ENCODE measurements around the gene TTC27.

Gene TTC27

DNA sequence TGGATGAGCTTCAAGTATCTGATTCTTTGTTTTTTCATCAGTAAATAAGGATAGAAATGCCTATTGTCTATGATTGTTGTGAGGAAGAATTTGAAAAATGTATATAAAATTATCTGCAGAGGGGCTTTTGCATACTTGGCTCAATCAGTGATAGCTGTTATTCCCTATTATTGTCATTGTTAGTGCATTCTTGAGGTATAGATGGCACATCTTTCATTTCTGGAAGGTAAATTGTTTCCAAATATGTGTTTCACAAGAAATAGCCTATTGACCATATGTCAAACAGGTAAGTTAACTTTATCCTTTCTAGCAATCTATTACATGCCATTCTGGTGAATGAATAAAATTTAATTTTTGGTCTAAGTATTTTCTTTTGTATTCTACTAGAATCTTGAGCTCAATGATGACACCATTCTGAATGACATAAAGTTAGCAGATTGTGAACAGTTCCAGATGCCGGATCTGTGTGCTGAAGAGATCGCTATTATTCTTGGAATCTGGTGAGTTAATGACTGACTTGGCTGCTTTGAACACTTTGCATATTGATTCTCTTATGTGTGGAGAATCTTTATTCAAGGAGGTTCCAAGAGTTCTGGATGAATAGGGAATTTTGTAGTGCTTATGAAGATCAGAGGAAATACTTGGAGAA is 44.2 kb downstream of the TTC27 start:
- no peak for DNase-seq

DNA sequence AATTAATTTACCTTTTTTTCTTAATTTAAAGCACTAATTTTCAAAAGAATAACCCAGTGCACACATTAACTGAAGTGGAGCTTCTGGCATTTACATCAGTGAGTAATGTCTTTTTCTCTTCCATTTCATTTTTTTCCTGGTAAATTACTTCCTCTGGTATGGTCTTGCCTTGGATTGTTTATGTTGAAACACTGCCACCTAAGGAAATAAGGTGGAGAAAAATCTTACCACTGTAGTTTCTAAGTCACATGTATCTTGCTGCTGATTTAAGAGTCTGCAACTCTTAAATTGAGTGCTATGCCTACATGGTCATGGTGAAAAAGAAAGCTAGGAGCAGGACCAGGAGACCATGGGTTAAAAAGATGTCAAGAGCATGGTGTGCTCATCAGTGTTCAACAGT is 51.0 kb downstream of the TTC27 start:
- no peak for DNase-seq

- no peak for DNase-seq
Measured at GRCh38 chr2:32680942-32681341, 53.1 kb downstream of the TTC27 start.

DNA sequence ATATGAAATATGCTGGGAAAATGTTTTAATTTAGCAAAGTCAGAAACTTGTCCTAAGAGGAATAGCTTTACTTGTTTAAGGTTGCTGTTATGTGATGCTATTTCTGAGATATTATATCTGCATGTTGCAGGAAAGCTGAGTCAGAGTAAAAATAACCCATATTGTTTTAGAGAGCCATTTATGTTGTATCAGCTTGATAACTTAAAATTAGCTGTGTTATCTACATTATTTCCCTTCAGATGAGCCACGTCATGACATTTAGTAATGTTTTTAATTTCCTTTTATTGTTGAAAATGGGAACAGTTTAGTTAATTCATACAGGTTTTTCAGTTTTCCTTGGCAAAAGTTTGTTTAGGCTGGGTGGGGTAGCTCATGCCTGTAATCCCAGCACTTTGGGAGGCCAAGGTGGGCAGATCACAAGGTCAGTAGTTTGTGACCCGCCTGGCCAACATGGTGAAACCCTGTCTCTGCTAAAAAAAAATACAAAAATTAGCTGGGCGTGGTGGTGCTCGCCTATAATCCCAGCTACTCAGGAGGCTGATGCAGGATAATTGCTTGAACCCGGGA is 55.8 kb downstream of the TTC27 start:
- no peak for DNase-seq

GRCh38 chr2:32688541-32688940 is 60.7 kb downstream of the TTC27 start:
- no peak for DNase-seq

DNA sequence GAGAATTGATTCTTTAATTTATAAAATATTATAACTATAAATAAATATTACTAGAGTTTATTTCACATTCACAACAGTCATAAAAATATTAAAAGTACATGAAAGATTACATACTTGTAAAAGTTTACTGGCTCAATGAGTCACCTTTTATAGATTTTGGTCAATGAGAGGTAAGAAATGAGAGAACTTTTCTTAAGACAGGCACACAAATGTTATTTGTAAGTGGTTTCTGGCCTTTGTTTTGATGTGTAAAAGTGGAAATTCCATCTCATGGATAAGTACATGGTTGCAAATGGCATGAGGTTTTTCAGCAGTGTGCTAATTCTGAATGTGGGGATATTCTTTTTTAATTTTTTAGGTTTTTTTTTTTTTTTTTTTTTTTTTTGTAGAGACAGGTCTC is 63.8 kb downstream of the TTC27 start:
- no peak for DNase-seq

GRCh38 chr2:32696439-32696838 is 68.6 kb downstream of the TTC27 start:
- DNase-seq, result no peak

DNA sequence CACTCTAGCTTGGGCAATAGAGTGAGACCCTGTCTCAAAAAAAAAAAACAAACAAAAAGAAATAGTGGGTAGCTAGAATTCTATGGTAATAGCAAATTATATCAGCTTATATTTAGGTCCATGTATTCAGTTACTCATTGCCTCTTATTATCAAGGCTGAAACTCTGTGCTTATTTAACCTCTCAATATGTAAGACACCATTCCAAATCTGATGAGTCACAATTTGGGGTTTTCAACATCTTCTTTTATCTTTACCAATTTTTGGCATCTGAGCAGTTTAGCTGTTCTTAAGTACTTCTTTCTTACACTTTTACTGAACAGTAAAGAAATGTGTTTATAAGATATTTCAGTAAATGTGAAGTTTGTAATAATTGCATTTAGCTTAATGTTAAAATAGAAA is 69.3 kb downstream of the TTC27 start:
- no peak for DNase-seq

- no peak for DNase-seq
Measured at GRCh38 chr2:32699151-32699550, 71.3 kb downstream of the TTC27 start.

- no peak for DNase-seq
Measured at GRCh38 chr2:32701806-32702205, 74.0 kb downstream of the TTC27 start.

GRCh38 chr2:32702303-32703064 is 74.6 kb downstream of the TTC27 start:
- DNase-seq, result no peak

- no peak for DNase-seq
Measured at GRCh38 chr2:32706815-32707579, 79.1 kb downstream of the TTC27 start.

- no peak for DNase-seq
Measured at GRCh38 chr2:32711219-32711618, 83.4 kb downstream of the TTC27 start.

- no peak for DNase-seq
Measured at GRCh38 chr2:32711908-32712501, 84.2 kb downstream of the TTC27 start.

DNA sequence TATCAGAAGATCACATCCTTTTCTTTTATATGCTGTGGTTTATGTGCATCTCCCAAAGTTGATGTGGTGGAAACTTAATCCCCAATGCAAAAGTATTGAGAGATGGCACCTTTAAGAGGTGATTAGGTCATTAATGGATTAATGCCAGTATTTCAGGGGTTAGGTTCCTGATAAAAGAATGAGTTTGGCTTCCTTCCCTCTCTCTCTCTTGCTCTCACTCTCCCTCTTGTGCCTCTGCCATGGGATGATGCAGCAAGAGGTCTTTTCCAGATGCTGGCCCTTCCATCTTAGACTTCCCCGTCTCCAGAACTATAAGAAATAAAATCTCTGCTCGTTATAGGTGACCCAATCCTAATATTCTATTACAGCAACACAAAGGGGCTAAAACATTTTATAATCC is 85.0 kb downstream of the TTC27 start:
- DNase-seq, result no peak

- DNase-seq, result no peak
Measured at GRCh38 chr2:32714521-32714920, 86.7 kb downstream of the TTC27 start.

- DNase-seq, result no peak
Measured at GRCh38 chr2:32715391-32715841, 87.6 kb downstream of the TTC27 start.

GRCh38 chr2:32715981-32716380 is 88.1 kb downstream of the TTC27 start:
- DNase-seq, result no peak

- DNase-seq, result no peak
Measured at GRCh38 chr2:32716598-32716997, 88.7 kb downstream of the TTC27 start.

GRCh38 chr2:32718752-32719151 is 90.9 kb downstream of the TTC27 start:
- no peak for DNase-seq

DNA sequence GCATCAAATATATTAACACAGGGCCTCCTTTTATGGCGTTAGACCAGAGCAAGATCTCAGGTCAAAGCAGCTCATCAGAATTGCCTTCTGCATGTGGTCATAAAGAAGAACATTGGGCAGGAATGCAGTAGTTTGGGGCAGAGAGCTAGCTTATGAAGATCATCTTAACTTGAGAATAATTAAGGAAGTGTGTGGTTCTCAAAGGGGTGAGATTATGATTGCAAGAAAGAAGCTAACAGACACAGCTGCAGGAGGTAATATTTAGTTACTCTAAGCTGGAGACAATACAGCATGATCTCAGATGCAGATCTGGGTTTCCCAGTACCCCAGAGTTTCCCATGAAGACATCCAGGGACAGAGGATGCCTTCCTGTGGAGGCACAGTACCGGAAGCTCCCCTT is 91.6 kb downstream of the TTC27 start:
- no peak for DNase-seq

DNA sequence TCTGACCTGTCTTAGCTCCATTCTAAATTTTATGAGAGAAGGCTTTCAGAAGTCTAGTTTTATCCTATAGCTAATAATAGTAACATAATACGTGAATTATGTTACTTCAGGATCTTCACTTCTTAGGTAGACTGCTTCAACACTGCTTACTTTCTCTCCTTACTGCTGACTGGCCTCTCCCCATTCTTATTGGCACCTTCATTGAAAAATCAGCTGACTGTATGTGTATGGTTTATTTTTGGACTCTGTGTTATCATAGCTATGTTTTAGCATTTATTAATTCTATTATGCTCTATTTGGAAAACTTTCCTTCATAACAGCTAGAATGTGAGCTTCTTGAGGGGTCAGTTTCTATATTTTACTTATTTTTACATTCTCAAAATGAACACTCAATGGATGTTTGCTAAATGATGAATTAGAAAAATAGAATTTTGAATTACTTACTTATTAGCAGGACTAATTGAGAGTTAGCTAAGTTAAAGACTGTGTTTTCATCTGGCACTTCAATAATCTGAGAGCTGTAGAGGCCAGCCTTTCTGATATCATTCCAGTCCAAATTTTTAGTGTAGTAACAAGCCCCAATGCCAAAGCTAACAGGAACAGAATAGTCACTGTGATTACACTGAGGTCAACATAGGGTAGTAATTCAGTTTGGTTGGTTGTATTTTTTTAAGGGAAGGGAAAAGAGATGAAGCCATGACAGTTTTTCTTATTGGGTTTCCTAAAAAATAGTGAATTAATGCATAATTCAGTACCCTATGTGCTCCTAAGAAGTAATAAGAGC is 92.3 kb downstream of the TTC27 start:
- no peak for DNase-seq

Data from activated naive CD4-positive, alpha-beta T cell treated with Interleukin-2 at 50 U/mL for 16 hours (primary cell).